GM06990 (cell line): ENCODE results near the gene AGPAT2.

ENCODE experiments used
- DNase-seq: peaks from one replicate; pipeline ENCODE4 v3.0.0-alpha.2; 2011; ENCODE audit not compliant: insufficient read length; ENCODE audit errors: extremely low read depth
- H3K27me3 ChIP-seq: replicated peaks from 2 replicates; pipeline ENCODE4 v1.6.0; 2011; ENCODE audit warnings: low read length; ENCODE audit not compliant: control insufficient read depth, insufficient read depth
- H3K36me3 ChIP-seq: 2 replicates; pipeline ENCODE4 v1.5.1; 2011; ENCODE audit warnings: low read length; ENCODE audit not compliant: control insufficient read depth, insufficient read depth
- H3K4me3 ChIP-seq: replicated peaks from 2 replicates; pipeline ENCODE4 v1.5.1; 2011; ENCODE audit warnings: low read depth, mild to moderate bottlenecking, control low read depth, low read length
- CTCF ChIP-seq: IDR thresholded peaks from 2 replicates; pipeline ENCODE4 v1.5.1; 2011; ENCODE audit warnings: low read length, control low read depth, mild to moderate bottlenecking, inconsistent platforms; ENCODE audit not compliant: insufficient read depth, poor library complexity, severe bottlenecking

The AGPAT2 gene

GRCh38 chr9:136667940-136668760, 19.1 kb downstream of the AGPAT2 start:
- Histone ChIP-seq H3K4me3 (no peak overlapping the region), H3K36me3 (no peaks in the 10 kb centered on the region), H3K27me3 (no peaks in the 10 kb centered on the region; the same call in 1 of the 2 replicates)
- no peak for TF ChIP-seq CTCF
- no peak for DNase-seq

- Histone ChIP-seq H3K4me3 (no peak overlapping the region), H3K27me3 (peaks cover under 1% of the 10 kb centered on the region; the same call in 1 of the 2 replicates), H3K36me3 (no peaks in the 10 kb centered on the region)
- TF ChIP-seq CTCF, result no peak
- DNase-seq, result no peak
Observed at GRCh38 chr9:136667214-136667939, 19.9 kb downstream of the AGPAT2 start.

- Histone ChIP-seq H3K4me3 (no peak overlapping the region), H3K27me3 (peaks cover 1% of the 10 kb centered on the region; the same call in 1 of the 2 replicates), H3K36me3 (no peaks in the 10 kb centered on the region)
- TF ChIP-seq CTCF, result no peak
- DNase-seq, result no peak
Observed at GRCh38 chr9:136666372-136667213, 20.7 kb downstream of the AGPAT2 start.

- TF ChIP-seq CTCF, result no peak
- DNase-seq, result no peak
- Histone ChIP-seq H3K27me3 (peaks cover 1% of the 10 kb centered on the region; the same call in 1 of the 2 replicates), H3K36me3 (no peaks in the 10 kb centered on the region), H3K4me3 (no peak overlapping the region)
Observed at GRCh38 chr9:136665704-136666371, 21.4 kb downstream of the AGPAT2 start.

- peaks cover 1% of the 10 kb centered on the region; the same call in 1 of the 2 replicates for H3K27me3 ChIP-seq
- peak; percentile 18 for TF ChIP-seq CTCF
- no peak for DNase-seq
- H3K4me3 ChIP-seq, result no peak overlapping the region; the same call in 1 of the 2 replicates
- H3K36me3 ChIP-seq, result no peaks in the 10 kb centered on the region
Observed at GRCh38 chr9:136665111-136665703, 22.1 kb downstream of the AGPAT2 start.
